GM18909 (cell line): ENCODE data around the gene GTF2F1.
"Not testable (repeated sequence)": the region's sequence is repeated elsewhere in the genome, so short reads cannot be mapped to it uniquely, and the experiment has no call there.

Source experiments
- ATAC-seq: cut with Tn5 transposase; IDR thresholded peaks from one replicate; pipeline ENCODE4 v1.9.1; 2021; ENCODE audit warnings: mild to moderate bottlenecking; ENCODE audit not compliant: unreplicated experiment, poor library complexity

The GTF2F1 gene

DNA sequence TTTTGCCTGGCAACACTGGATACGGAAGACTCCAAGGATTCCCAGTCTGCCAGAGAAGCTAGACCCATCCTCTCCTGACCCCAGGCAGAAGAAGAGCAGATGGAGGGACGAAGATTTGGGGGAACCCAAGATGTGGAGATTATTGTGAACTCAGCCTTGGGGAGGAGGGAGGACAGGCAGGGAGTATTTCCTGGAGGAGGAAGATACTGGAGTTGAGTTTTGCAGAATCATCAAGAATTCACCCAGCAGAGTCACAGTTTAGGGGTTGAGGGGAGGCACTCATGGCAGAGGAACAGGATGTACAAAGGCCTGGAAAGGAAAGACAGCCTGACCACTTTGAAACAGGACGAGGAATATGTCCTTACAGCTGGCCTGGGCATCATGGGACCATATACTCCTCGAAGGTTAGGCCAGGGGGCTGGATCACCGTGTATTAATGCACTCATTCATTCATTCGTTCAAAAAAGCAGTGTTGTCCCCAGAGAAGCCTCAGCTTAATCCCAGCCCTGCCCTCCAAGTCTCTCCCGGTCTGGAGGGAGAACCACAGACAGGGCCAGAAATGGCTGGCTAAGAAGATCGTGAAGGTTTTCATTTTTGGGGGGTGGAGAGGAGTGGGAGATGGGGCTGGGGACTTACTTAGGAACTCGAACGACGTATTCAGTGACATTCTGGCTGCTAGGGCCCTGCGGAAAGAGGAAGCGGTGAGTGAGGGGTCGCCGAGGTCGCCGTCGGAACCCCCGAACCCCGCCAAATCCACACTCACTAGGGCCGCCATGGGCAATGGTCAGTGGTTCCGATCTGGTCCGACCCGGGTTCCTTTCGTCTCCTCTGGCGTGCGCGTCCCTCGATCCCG lies 517 bp downstream of the GTF2F1 start:
- no peak for ATAC-seq

DNA sequence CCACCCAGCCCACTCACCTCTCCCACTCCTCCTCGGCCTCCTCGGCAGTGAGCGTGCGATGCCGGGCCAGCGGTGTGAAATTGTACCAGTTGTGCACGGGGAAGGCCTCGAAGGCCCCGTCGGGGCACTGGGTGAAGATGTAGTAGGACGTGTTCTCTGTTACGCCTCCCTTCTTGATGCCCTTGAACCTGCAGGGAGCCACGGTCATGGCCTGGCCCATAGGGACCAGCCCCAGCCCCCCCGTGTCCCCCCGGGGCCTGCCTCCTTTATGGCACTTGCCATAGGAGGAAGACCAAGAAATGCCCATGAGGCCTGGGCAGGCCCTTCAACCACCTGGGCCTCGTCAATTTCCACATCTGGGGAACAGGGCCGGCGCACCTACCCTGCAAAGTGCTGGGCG lies 5.6 kb downstream of the GTF2F1 start:
- no peak for ATAC-seq

DNA sequence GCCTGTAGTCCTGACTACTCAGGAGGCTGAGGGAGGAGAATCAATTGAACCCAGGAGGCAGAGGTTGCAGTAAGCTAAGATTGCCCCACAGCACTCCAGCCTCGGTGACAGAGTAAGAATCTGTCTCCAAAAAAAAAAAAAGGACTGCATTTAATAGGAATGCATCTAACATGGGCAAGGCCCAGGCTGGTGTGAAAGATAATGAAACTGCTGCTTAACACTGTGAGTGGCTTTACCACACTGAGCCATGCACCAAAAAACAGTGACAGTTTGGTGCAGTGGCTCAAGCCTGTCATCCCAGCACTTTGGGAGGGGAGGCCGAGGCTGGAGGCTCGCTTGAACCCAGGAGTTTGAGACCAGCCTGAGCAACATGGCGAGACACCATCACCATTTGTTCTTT lies 8.6 kb downstream of the GTF2F1 start:
- ATAC-seq = no peak

GRCh38 chr19:6383188-6383587 lies 9.8 kb downstream of the GTF2F1 start:
- ATAC-seq = no peak

- ATAC-seq = no peak
Observed at GRCh38 chr19:6381030-6381750, 11.8 kb downstream of the GTF2F1 start.

DNA sequence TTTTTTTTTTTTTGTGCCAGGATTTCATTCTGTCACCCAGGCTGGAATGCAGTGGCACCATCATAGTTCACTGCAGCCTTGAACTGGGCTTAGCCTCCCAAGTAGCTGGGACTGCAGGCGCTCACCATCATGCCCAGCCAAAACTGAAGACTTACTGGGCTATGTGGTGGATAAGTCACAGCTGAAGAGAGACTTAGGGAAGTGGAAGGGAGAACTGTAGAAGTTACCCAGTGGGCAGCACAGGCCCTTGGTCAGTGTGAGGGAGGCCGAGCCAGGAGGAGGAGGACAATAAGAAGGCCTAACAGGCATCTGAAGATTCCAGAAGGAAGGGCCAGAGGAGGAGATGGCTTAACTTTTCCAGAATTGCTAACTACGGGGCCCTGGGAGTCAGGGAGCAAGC lies 13.2 kb downstream of the GTF2F1 start:
- no peak for ATAC-seq

GRCh38 chr19:6378486-6378885 lies 14.5 kb downstream of the GTF2F1 start:
- no peak for ATAC-seq

GRCh38 chr19:6378041-6378440 lies 14.9 kb downstream of the GTF2F1 start:
- no peak for ATAC-seq

DNA sequence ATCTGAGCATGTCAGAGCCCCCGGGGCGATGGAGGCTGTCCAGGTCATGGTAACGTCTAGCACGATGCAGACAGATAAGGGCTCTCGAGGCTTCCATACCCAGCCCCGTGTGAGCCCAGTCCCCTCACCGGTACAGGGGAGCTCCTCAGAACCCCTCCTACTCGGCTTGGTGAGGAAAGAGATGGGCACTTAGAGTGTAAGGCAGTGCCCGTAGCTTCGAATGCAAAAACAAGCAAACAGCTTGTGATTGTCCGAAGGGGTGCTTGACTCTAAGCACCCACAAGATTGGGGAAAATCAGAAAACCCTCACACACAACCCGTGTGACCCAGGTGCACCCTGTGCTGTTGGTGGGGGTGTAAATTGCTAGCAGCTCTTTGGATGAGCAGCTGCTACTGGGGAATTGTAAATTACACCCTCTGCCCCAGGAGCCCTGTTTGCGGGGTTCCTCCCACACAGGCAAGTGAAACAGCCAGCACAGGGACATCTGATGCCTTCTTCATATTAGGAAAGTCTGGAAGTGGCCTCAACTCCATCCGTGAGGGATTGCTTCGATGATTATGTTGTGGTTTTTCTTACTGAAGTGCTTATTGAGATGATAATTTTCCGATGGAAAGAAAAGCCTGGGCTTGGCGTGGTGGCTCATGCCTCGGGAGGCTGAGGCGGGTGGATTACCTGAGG lies 16.3 kb downstream of the GTF2F1 start:
- no peak for ATAC-seq

DNA sequence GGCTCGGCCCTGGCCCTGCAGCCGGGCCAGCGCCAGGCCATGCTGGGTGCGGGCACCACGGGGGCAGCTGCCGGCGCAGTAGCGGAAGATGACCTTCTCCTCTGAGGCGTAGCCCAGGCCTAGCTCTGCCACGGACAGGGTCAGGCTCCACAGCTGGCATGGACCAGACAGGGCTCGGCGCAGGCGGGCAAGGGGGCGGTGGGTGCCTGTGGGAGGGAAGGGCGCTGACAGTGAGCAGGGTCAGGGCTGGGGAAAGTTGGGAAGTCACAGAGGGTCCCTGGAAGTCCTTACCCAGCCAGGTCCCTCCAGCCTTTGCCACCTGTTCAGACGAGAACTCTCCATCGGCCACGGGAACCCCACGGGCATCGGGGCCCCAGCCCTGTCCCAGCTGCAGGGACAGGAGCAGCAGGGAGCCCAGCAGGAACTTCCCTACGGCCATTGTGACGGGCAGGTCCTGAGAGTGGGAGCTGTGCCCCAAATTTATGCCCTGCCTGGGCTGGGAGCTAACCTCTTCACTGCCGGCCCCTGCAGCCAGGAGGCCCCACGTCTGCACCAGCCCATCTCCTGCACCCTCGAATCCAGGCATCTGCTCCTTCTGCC lies 17.5 kb downstream of the GTF2F1 start, which contains the start of gene PSPN:
Gene PSPN (minus strand): TSS at position 523 of the 600 bp plus-strand sequence. CDS start 84 bp downstream, at position 439.
- no peak for ATAC-seq

DNA sequence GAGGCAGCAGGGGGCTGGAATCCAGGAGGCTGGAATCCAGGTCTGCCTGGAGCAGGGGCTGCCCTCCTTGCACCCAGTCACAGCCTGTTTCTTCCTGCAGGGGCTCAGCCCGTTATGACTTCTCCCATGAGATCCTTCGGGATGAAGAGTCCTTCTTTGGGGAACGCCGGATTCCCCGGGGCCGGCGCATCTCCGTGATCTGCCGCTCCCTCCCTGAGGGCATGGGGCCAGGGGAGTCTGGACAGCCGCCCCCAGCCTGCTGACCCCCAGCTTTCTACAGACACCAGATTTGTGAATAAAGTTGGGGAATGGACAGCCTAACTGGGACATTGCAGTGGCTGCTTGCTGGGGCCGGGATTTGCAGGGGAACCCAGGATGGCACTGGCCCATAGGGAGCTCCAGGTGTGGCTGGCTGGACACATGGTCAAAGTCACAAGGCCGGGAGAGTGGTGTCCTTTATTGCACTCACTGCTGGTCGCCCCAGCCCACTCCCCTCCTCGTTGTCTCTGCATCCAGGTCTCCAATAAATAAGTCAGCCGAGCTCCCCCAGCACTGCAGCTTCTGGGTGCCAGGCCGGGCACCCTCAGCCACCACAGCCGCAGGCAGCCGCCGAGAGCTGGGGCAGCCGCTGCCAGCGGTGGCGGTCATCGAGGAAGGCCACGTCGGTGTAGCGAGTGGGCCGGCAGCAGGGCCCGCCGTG lies 18.1 kb downstream of the GTF2F1 start:
- ATAC-seq = no peak

- ATAC-seq = no peak
Observed at GRCh38 chr19:6374161-6374709, 18.7 kb downstream of the GTF2F1 start.

DNA sequence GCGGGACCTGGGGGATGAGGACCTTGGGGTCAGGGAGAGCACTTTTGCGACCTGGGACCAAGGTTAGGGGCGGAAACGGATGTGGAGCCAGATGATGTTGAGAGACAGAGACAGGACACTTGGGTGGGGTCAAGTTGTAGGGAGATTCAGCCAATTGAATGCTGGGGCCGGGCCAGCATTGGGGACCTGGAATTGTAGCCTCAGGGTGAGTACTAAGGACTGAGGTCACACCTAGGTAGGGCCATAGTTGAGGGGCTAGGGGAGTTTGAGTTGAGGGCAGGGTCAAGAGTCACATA lies 19.2 kb downstream of the GTF2F1 start:
- no peak for ATAC-seq

DNA sequence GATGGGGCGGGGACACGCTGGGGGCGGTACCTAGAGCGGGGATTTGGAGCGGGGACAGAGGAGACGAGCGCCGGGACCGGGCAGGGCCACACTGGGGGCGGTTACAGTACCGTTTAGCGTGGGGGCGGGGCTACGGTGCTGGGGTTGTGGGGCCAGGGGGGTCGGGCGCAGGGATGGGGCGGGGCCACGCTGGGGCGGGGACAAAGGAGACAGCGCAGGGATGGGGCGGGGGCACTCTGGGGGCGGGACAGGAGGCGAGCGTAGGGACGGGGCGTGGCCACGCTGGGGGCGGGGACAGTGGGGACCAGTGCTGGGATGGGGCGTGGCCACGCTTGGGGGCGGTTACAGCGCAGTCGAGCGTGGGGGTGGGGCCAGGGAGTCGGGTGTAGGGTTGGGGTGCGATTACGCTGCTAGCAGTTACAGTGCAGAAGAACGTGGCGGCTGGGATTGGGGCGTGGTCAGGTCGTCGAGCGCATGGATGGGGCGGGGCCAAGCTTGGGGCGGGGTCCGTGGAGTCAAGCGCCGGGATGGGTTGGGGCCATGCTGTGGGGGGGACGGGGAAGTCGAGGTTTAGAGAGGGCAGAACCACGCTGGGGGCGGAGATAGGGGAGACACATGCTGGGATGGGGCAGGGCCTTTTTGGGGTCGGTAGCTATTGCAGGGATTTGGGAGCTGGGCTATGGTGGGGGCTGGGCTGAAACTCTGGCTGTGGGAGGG lies 19.7 kb downstream of the GTF2F1 start:
- peak; percentile 65 for ATAC-seq

DNA sequence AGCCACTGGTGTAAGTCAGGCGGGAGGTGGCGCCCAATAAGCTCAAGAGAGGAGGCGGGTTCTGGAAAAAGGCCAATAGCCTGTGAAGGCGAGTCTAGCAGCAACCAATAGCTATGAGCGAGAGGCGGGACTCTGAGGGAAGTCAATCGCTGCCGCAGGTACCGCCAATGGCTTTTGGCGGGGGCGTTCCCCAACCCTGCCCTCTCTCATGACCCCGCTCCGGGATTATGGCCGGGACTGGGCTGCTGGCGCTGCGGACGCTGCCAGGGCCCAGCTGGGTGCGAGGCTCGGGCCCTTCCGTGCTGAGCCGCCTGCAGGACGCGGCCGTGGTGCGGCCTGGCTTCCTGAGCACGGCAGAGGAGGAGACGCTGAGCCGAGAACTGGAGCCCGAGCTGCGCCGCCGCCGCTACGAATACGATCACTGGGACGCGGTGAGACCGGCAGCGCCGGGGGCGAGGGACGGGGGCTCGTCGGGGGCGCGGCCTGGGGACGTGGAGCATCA lies 20.3 kb downstream of the GTF2F1 start, which contains the start of gene ALKBH7:
Gene ALKBH7 (plus strand): TSS at position 201 of the 502 bp plus-strand sequence. CDS start 27 bp downstream, at position 228.
- ATAC-seq = peak; percentile 73

DNA sequence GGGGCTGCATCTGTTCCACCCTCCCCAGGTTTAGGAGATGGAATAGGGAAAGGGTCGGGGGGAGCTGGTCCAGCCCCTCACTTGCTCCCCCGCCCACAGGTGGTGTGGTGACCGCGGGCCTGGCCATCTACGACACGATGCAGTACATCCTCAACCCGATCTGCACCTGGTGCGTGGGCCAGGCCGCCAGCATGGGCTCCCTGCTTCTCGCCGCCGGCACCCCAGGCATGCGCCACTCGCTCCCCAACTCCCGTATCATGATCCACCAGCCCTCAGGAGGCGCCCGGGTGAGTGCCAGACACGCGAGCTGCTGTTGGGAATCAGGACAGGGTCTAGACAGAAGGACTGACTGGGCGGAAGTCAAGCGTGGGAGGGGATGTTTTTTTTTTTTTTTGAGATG lies 28.6 kb downstream of the GTF2F1 start:
- no peak for ATAC-seq

- ATAC-seq = peak; percentile 15
Observed at GRCh38 chr19:6362351-6362801, 30.6 kb downstream of the GTF2F1 start.

DNA sequence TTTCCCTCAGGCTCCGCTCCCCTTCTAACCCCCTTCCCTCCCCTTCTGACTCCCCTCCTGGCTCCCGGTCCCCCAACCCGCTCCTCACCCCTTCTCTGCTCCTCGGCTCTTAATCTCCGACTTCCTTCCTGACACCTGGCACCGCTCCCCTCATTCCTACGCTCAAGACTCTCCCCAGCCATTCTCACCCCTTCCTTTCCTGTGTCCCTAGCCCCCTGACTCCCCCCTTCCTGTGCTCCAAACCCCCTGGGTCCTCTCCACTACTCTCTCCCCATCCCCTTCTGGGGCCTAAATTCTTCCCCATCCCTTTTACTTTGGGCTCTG lies 31.0 kb downstream of the GTF2F1 start:
- ATAC-seq = peak; percentile 2

DNA sequence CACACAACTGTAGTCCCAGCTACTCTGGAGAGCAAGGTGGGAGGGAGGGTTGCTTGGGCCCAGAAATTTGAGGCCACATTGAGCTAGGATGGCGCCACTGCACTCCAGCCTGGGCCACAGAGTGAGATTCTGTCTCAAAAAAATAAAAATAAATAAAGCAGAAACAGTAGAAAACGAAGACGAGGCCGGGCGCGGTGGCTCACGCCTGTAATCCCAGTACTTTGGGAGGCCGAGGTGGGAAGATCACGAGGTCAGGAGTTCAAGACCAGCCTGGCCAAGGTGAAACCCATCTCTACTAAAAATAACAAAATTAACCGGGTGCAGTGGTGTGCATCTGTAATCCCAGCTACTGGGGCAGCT lies 32.1 kb downstream of the GTF2F1 start:
- not testable (repeated sequence) for ATAC-seq
